Activated CD8-positive, alpha-beta memory T cell treated with anti-CD3 and anti-CD28 coated beads for 1 hour (primary cell): Measurements from ENCODE around the gene ZNF225.
A peak's percentile ranks its signal among the peaks of the same experiment; 100 is the strongest.
"Not testable (repeated sequence)": the region's sequence is repeated elsewhere in the genome, so short reads cannot be mapped to it uniquely, and the experiment has no call there.

ENCODE experiments used
- DNase-seq, 2 donors: peaks; one replicate each; pipeline ENCODE4 v3.0.0-alpha.2; 2020; ENCODE audit warnings: low read depth in 1 of 2; ENCODE audit errors: extremely low read depth in 1 of 2

Gene ZNF225

GRCh38 chr19:44156475-44156874 lies 43.3 kb downstream of the ZNF225 start:
- no peak for DNase-seq

GRCh38 chr19:44163789-44164188 lies 50.6 kb downstream of the ZNF225 start:
- no peak for DNase-seq

GRCh38 chr19:44164327-44164672 lies 51.1 kb downstream of the ZNF225 start:
- no peak for DNase-seq

- DNase-seq = peak; percentile 55 to 65
Measured at GRCh38 chr19:44164673-44165512, 51.7 kb downstream of the ZNF225 start, which contains the start of gene ZNF226. TSS of gene ZNF226 (plus strand) at chr19:44165100. CDS start at chr19:44170081, 4,981 bp downstream.

- not testable (repeated sequence) for DNase-seq
Measured at GRCh38 chr19:44170660-44171059, 57.5 kb downstream of the ZNF225 start.

- DNase-seq = no peak
Measured at GRCh38 chr19:44176590-44176989, 63.4 kb downstream of the ZNF225 start.

GRCh38 chr19:44180968-44181367 lies 67.8 kb downstream of the ZNF225 start:
- no peak for DNase-seq

- DNase-seq = no peak
Measured at GRCh38 chr19:44182145-44182544, 68.9 kb downstream of the ZNF225 start.
